Mucosa of rectum (tissue), 2 donors: ENCODE results near the gene DES.

Source experiments
- H3K27ac ChIP-seq, 2 donors: one replicate each; pipeline ENCODE4 v1.7.0; 2013; ENCODE audit warnings: inconsistent platforms in 2 of 2, low read depth in 2 of 2, low read length in 2 of 2
- H3K27me3 ChIP-seq, 2 donors: one replicate each; pipeline ENCODE4 v1.7.0; 2013; ENCODE audit warnings: low read length in 2 of 2; ENCODE audit not compliant: control insufficient read depth in 2 of 2, insufficient read depth in 2 of 2
- H3K36me3 ChIP-seq, 2 donors: one replicate each; pipeline ENCODE4 v1.7.0; 2013; ENCODE audit warnings: low read length in 2 of 2; ENCODE audit not compliant: control insufficient read depth in 2 of 2, insufficient read depth in 2 of 2
- H3K4me1 ChIP-seq, 2 donors: one replicate each; pipeline ENCODE4 v1.7.0; 2013; ENCODE audit warnings: low read length in 2 of 2, mild to moderate bottlenecking in 1 of 2; ENCODE audit not compliant: control insufficient read depth in 2 of 2, insufficient read depth in 2 of 2
- H3K4me3 ChIP-seq, 2 donors: one replicate each; pipeline ENCODE4 v1.7.0; 2013; ENCODE audit warnings: low read length in 2 of 2
- H3K9ac ChIP-seq, 2 donors: one replicate each; pipeline ENCODE4 v1.7.0; 2013; ENCODE audit warnings: low read length in 2 of 2, low read depth in 1 of 2, mild to moderate bottlenecking in 1 of 2
- H3K9me3 ChIP-seq, 2 donors: one replicate each; pipeline ENCODE4 v1.7.0; 2013; ENCODE audit warnings: low read length in 2 of 2; ENCODE audit not compliant: control insufficient read depth in 2 of 2
- donor health status: healthy.
- donor health status: Normal muscosa, but diverticular disease.

Gene DES

DNA sequence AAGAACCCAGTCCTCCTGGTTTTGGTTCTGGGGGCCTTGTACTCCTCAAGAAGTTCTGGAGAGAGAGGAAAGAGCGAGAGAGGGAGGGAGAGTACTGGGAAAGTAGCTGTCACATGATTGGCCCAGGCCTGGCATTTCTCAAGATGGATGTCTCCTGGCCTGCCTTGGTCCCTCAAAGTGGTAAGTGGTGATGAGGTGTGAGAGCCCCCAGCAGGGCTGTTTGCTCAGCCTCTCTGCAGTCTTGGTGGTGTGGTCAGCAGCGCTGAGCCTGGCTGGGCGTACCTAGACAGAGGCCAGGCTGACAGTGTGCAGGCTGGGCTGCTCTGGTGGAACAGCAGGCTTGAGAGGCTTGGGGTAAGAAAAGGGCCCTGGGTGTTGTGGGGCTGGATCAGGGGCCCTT is 19.0 kb downstream of the DES start:
- Histone ChIP-seq H3K4me3 (no peak overlapping the region), H3K27ac (peak overlapping the region in 1 of 2 donors; percentile 38), H3K4me1 (peaks cover 0 to 5% of the 10 kb centered on the region in 2 donors), H3K9ac (no peak overlapping the region), H3K27me3 (peaks cover 27 to 42% of the 10 kb centered on the region in 2 donors), H3K9me3 (no peaks in the 10 kb centered on the region), H3K36me3 (no peaks in the 10 kb centered on the region)

GRCh38 chr2:219437690-219438206 is 19.6 kb downstream of the DES start:
- no peaks in the 10 kb centered on the region for H3K36me3 ChIP-seq
- no peaks in the 10 kb centered on the region for H3K9me3 ChIP-seq
- H3K4me3 ChIP-seq: no peak overlapping the region
- peaks cover 0 to 5% of the 10 kb centered on the region in 2 donors for H3K4me1 ChIP-seq
- peaks cover 29 to 46% of the 10 kb centered on the region in 2 donors for H3K27me3 ChIP-seq
- no peak overlapping the region for H3K9ac ChIP-seq
- peak overlapping the region in 1 of 2 donors; percentile 38 for H3K27ac ChIP-seq

GRCh38 chr2:219438453-219438852 is 20.3 kb downstream of the DES start:
- Histone ChIP-seq H3K9ac (no peak overlapping the region), H3K36me3 (no peaks in the 10 kb centered on the region), H3K4me1 (peaks cover 0 to 5% of the 10 kb centered on the region in 2 donors), H3K27ac (no peak overlapping the region), H3K27me3 (peaks cover 31 to 53% of the 10 kb centered on the region in 2 donors), H3K4me3 (no peak overlapping the region), H3K9me3 (no peaks in the 10 kb centered on the region)

DNA sequence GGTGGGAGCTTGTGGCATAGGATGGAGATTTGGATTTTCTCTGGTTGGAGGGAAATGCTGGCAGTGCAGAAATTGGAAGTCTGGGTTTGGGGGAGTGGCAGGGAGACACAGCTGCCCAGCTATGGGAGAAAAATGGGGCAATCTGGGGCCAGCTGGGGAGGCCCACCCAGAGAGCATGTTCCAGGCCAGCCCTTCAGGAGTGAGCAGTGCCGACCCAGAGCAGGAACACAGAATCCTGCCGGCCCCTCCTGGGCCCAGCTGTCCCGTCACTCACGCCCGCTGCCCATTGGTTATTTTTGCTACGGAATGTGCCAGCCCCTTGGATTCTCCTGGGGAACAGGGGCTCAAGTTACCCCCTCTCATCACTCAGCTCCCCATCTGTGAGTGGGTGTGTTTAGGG is 21.3 kb downstream of the DES start:
- Histone ChIP-seq H3K27ac (no peak overlapping the region), H3K4me3 (no peak overlapping the region), H3K27me3 (peaks cover 28 to 56% of the 10 kb centered on the region in 2 donors), H3K4me1 (peaks cover 0 to 5% of the 10 kb centered on the region in 2 donors), H3K9ac (no peak overlapping the region), H3K36me3 (no peaks in the 10 kb centered on the region), H3K9me3 (no peaks in the 10 kb centered on the region)

GRCh38 chr2:219440388-219441256 is 22.4 kb downstream of the DES start:
- H3K27me3 ChIP-seq: peaks cover 24 to 51% of the 10 kb centered on the region in 2 donors
- H3K27ac ChIP-seq: peak overlapping the region in 1 of 2 donors; percentile 48
- no peaks in the 10 kb centered on the region for H3K36me3 ChIP-seq
- H3K4me3 ChIP-seq: no peak overlapping the region
- no peaks in the 10 kb centered on the region for H3K9me3 ChIP-seq
- H3K9ac ChIP-seq: no peak overlapping the region
- peaks cover 0 to 5% of the 10 kb centered on the region in 2 donors for H3K4me1 ChIP-seq

DNA sequence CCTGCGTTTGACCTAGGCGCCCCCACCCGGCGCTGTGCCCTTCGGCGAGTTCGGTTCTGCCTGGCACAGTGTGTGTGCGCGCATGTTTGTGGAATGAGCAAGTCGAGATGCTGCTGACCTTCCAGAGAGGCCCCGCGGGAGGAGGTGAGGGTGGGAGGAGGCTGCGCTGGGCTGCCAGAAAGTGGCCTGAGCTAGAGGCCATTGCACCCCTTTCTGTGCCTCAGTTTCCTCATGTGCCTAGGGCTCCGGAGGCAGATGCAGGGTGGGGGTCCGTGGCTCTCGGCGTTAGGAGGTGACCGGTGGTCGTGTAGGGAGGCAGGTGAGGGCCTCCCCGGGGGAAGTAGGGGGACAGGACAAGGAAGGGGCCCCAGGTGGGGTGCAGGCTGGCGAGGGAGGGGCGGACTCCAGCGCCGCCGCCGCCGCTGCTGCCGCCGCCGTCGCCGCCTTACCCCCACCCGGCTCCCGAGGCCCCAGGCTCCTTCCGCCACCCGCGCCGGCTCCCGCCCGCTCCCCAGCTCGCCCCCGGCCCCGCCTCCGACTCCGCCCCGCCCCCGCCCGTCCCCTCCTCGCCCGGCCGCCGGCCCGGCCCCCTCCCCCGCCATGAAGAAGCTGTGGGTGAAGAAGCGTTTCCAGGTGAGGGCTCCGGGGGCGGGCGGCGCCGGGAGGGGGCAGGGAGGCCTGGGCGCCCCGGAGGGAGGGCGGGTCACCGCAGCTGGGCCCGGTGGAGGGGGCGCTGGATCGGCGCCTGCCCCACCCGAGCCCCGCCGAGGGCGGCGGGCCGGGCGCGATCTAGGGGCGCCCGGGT is 23.5 kb downstream of the DES start:
- Histone ChIP-seq H3K4me3 (peak overlapping the region; percentile 51 to 53), H3K4me1 (peaks cover 0 to 5% of the 10 kb centered on the region in 2 donors), H3K9me3 (no peaks in the 10 kb centered on the region), H3K9ac (peak overlapping the region in 1 of 2 donors; percentile 3), H3K27ac (peak overlapping the region; percentile 21 to 48), H3K36me3 (no peaks in the 10 kb centered on the region), H3K27me3 (peaks cover 14 to 45% of the 10 kb centered on the region in 2 donors)

- no peak overlapping the region for H3K4me3 ChIP-seq
- peaks cover 0 to 5% of the 10 kb centered on the region in 2 donors for H3K4me1 ChIP-seq
- no peaks in the 10 kb centered on the region for H3K9me3 ChIP-seq
- H3K27me3 ChIP-seq: peaks cover 14 to 40% of the 10 kb centered on the region in 2 donors
- no peak overlapping the region for H3K9ac ChIP-seq
- peak overlapping the region in 1 of 2 donors; percentile 38 for H3K27ac ChIP-seq
- no peaks in the 10 kb centered on the region for H3K36me3 ChIP-seq
Observed at GRCh38 chr2:219442256-219443015, 24.3 kb downstream of the DES start.

- H3K4me1 ChIP-seq: peaks cover 0 to 5% of the 10 kb centered on the region in 2 donors
- H3K9ac ChIP-seq: no peak overlapping the region
- H3K4me3 ChIP-seq: no peak overlapping the region
- peak overlapping the region in 1 of 2 donors; percentile 38 for H3K27ac ChIP-seq
- no peaks in the 10 kb centered on the region for H3K9me3 ChIP-seq
- no peaks in the 10 kb centered on the region for H3K36me3 ChIP-seq
- peaks cover 14 to 44% of the 10 kb centered on the region in 2 donors for H3K27me3 ChIP-seq
Observed at GRCh38 chr2:219443016-219443696, 25.0 kb downstream of the DES start.

DNA sequence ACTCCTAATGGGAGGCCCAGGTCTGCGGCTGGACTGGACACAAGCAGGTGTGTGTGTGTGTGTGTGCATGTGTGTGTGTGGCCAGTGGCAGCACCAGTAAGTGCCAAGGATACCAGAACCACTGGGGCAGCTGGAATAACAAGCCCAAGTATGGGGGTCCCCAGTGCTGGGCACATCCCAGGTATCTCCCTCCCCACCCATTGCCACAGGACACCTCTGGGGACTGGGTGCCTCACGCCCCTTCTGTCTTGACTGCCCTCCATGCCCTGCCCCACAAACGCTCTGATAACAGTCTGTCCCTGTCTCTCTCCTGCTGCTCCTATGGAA is 25.5 kb downstream of the DES start:
- H3K27ac ChIP-seq: peak overlapping the region in 1 of 2 donors; percentile 56
- no peak overlapping the region for H3K9ac ChIP-seq

More for the DNA sequence above, 25.5 kb downstream of the DES start:
- Histone ChIP-seq H3K27me3 (peaks cover 14 to 44% of the 10 kb centered on the region in 2 donors), H3K9me3 (no peaks in the 10 kb centered on the region), H3K4me3 (no peak overlapping the region), H3K4me1 (peaks cover 0 to 5% of the 10 kb centered on the region in 2 donors), H3K36me3 (no peaks in the 10 kb centered on the region)
